Measurements from ENCODE around the gene ZFHX3. TPM values are rescaled to one million over a fixed set of nuclear protein-coding genes. Genes with fewer than 3 reads are reported as not detected.

The ZFHX3 gene
- total RNA-seq, 1 experiment from 2014 or later, result 1.5 TPM

GRCh38 chr16:72744076-72744793 is 303.7 kb downstream of the ZFHX3 start:
- H3K4me2 ChIP-seq (ENCODE audit: insufficient read depth, insufficient read length, low read length), result no peak overlapping the region
- DNase-seq, result no peak
- H3K4ac ChIP-seq (ENCODE audit: low read depth, low read length), result no peak overlapping the region
- no peak overlapping the region for H2BK120ac ChIP-seq (ENCODE audit: low read depth, low read length, poor library complexity, severe bottlenecking)
- no peak overlapping the region for H2BK15ac ChIP-seq (ENCODE audit: low read depth, low read length)
- H3T11ph ChIP-seq (ENCODE audit: low read length), result no peak overlapping the region
- no peaks in the 10 kb centered on the region for H3K23me2 ChIP-seq (ENCODE audit: insufficient read length, low read depth, low read length, poor library complexity, severe bottlenecking)
- no peaks in the 10 kb centered on the region for H3K79me2 ChIP-seq (ENCODE audit: insufficient read depth, low read length)
- no peak overlapping the region for H2AK5ac ChIP-seq (ENCODE audit: insufficient read length, low read length)
- no peaks in the 10 kb centered on the region for H3K79me1 ChIP-seq (ENCODE audit: insufficient read depth, low read depth, low read length, poor library complexity, severe bottlenecking)
- no peak overlapping the region for H2BK12ac ChIP-seq (ENCODE audit: insufficient read length, low read depth, low read length)
- Mint-ChIP-seq H3K27ac (no peak overlapping the region), H3K27me3 (ENCODE audit: low read depth) (no peaks in the 10 kb centered on the region; the same call in 1 of the 2 replicates), H3K4me3 (no peak overlapping the region), H3K9me3 (no peaks in the 10 kb centered on the region), H3K4me1 (peaks cover 0 to 4% of the 10 kb centered on the region in 2 experiments; a peak in 2 of 4 replicates), H3K36me3 (ENCODE audit: insufficient read depth in 1 of 3, low read depth in 3 of 3) (no peaks in the 10 kb centered on the region)
- H4K5ac ChIP-seq (ENCODE audit: insufficient read length, low read depth, low read length), result no peak overlapping the region
- no peaks in the 10 kb centered on the region for H3K27me3 ChIP-seq (ENCODE audit: insufficient read depth, low read length)
- no peak overlapping the region for H4K91ac ChIP-seq (ENCODE audit: insufficient read length, low read depth, low read length)
- no peak overlapping the region for H2BK5ac ChIP-seq (ENCODE audit: insufficient read length, low read length)
- H3K23ac ChIP-seq (ENCODE audit: insufficient read length, low read depth, low read length), result no peak overlapping the region
- TF ChIP-seq CTCF (conservative IDR thresholded peaks at IDR 0.05), result no peak
- H4K20me1 ChIP-seq (ENCODE audit: control insufficient read depth, insufficient read depth, insufficient read length), result no peaks in the 10 kb centered on the region
- no peaks in the 10 kb centered on the region; the same call in 1 of the 2 replicates for H3K4me1 ChIP-seq (ENCODE audit: insufficient read depth, low read length)
- H3K14ac ChIP-seq (ENCODE audit: insufficient read depth, low read length), result no peak overlapping the region
- H3K9me3 ChIP-seq (ENCODE audit: control insufficient read depth, low read depth, low read length), result no peaks in the 10 kb centered on the region
- no peak overlapping the region for H3K27ac ChIP-seq (ENCODE audit: insufficient read length, low read depth, low read length)
- no peak overlapping the region for H3K56ac ChIP-seq (ENCODE audit: insufficient read length, low read depth, low read length)
- no peak overlapping the region for H4K8ac ChIP-seq (replicated peaks; ENCODE audit: insufficient read length, low read depth, low read length)
- H3K9ac ChIP-seq (ENCODE audit: extremely low read depth, insufficient read length, low read length), result no peak overlapping the region
- H2BK20ac ChIP-seq (ENCODE audit: low read depth, low read length, poor library complexity, severe bottlenecking), result no peak overlapping the region
- no peak overlapping the region for H2AFZ ChIP-seq (ENCODE audit: low read length)
- H3K18ac ChIP-seq (ENCODE audit: insufficient read length, low read depth, low read length), result no peak overlapping the region
- WGBS (ENCODE audit: extremely low coverage, insufficient read length, low lambda C conversion rate), result no CpG with 5 or more reads among the region's 2 CpGs

Data from H9 (cell line).